Endothelial cell of umbilical vein (primary cell): ENCODE results near the gene TMTC1. TPM values are rescaled to one million over a fixed set of nuclear protein-coding genes. Genes with fewer than 3 reads are reported as not detected.

Experiments used
- BruUV-seq: library from RNA; stranded (reverse); fragments of 400-500 nt; replicated peaks from 2 replicates; lab custom pipeline; 2021; lab: Mats Ljungman, UMichigan
- CTCF ChIA-PET: fragments of 300-600, 350-600 bp; sonication (Branson Sonifier 250); formaldehyde crosslinking; loops from one replicate; lab custom pipeline; 2021; ENCODE audit warnings: antibody characterized with exemption, inconsistent platforms; lab: Charles Lee
- POLR2A ChIA-PET: fragments of 300-600, 350-600 bp; sonication (Branson Sonifier 250); formaldehyde crosslinking; loops from one replicate; lab custom pipeline; 2021; ENCODE audit warnings: antibody characterized with exemption, inconsistent platforms; lab: Charles Lee
- DNase-seq: peaks from one replicate; pipeline ENCODE4 v3.0.0-alpha.2; 2011; ENCODE audit warnings: low read depth, low spot score
- FAIRE-seq: peaks from 2 replicates; lab custom pipeline; 2011; peaks lifted over from hg19 to GRCh38; lab: Jason Lieb, UNC
- H2AFZ ChIP-seq: 2 replicates; pipeline ENCODE4 v1.6.0; 2012; ENCODE audit warnings: low read depth, low read length, control low read depth, inconsistent platforms
- H3K27ac ChIP-seq: 2 replicates; pipeline ENCODE4 v1.5.1; 2011; ENCODE audit warnings: low read depth, mild to moderate bottlenecking, control low read depth, low read length, moderate library complexity; ENCODE audit not compliant: insufficient read depth
- H3K27me3 ChIP-seq, 2 experiments: 2 replicates each; pipeline versions ENCODE4 v1.6.0 to v1.6.1; 2011; ENCODE audit warnings: low read length in 2 of 2, mixed read lengths in 1 of 2; ENCODE audit not compliant: control insufficient read depth in 2 of 2, insufficient read depth in 2 of 2
- H3K36me3 ChIP-seq, 2 experiments: 2 replicates in 1 of 2; 3 replicates in 1 of 2; pipeline ENCODE4 v1.5.1; 2011; ENCODE audit warnings: low read length in 2 of 2, mild to moderate bottlenecking in 1 of 2, moderate library complexity in 1 of 2; ENCODE audit not compliant: control insufficient read depth in 2 of 2, insufficient read depth in 2 of 2; ENCODE audit errors: extremely low read depth in 1 of 2
- H3K4me1 ChIP-seq: 3 replicates; pipeline ENCODE4 v1.5.1; 2011; ENCODE audit warnings: mild to moderate bottlenecking, low read length; ENCODE audit not compliant: control insufficient read depth, insufficient read depth; ENCODE audit errors: extremely low read depth
- H3K4me2 ChIP-seq: 2 replicates; pipeline ENCODE4 v1.6.1; 2011; ENCODE audit warnings: low read length, control low read depth, mixed read lengths; ENCODE audit not compliant: insufficient read depth
- H3K4me3 ChIP-seq, 3 experiments: fragments of 200-600 bp in 1 of 3; sonication (generic), shearing (Covaris generic) in 1 of 3; replicated peaks in 1 of 3; 2 replicates each; pipeline ENCODE4 v1.5.1; 2011 to 2016; ENCODE audit warnings: control low read depth in 3 of 3, low read length in 3 of 3, mild to moderate bottlenecking in 2 of 3, inconsistent platforms in 1 of 3, low read depth in 1 of 3, moderate library complexity in 1 of 3; ENCODE audit not compliant: insufficient read depth in 1 of 3
- H3K79me2 ChIP-seq: 2 replicates; pipeline ENCODE4 v1.6.0; 2012; ENCODE audit warnings: low read length, inconsistent platforms; ENCODE audit not compliant: control insufficient read depth, insufficient read depth
- H3K9ac ChIP-seq: replicated peaks from 2 replicates; pipeline ENCODE3; 2011; ENCODE audit warnings: low read length, control low read depth; ENCODE audit not compliant: insufficient read depth; ENCODE audit errors: extremely low read depth
- H3K9me1 ChIP-seq: replicated peaks from 3 replicates; pipeline ENCODE4 v1.6.0; 2011; ENCODE audit warnings: mild to moderate bottlenecking, low read length; ENCODE audit not compliant: control insufficient read depth, insufficient read depth; ENCODE audit errors: extremely low read depth
- H3K9me3 ChIP-seq: replicated peaks from 2 replicates; pipeline ENCODE4 v1.5.1; 2012; ENCODE audit warnings: low read length, inconsistent platforms; ENCODE audit not compliant: control insufficient read depth, insufficient read depth
- H4K20me1 ChIP-seq: replicated peaks from 2 replicates; pipeline ENCODE3; 2011; ENCODE audit warnings: mild to moderate bottlenecking, low read length; ENCODE audit not compliant: control insufficient read depth, insufficient read depth; ENCODE audit errors: extremely low read depth
- EZH2 ChIP-seq: IDR thresholded peaks from 2 replicates; pipeline ENCODE4 v1.6.1; 2012; ENCODE audit warnings: borderline replicate concordance, low read depth, mild to moderate bottlenecking, moderate library complexity, low read length, inconsistent platforms; ENCODE audit not compliant: severe bottlenecking
- FOS ChIP-seq: IDR thresholded peaks from 2 replicates; pipeline ENCODE4 v1.6.1; 2011; ENCODE audit warnings: mild to moderate bottlenecking, low read length, moderate library complexity, borderline replicate concordance; ENCODE audit not compliant: insufficient read depth
- GATA2 ChIP-seq: IDR thresholded peaks from 2 replicates; pipeline ENCODE4 v1.7.0; 2011; ENCODE audit warnings: low read depth, mild to moderate bottlenecking, moderate library complexity, mixed read lengths, low read length; ENCODE audit not compliant: insufficient read length, insufficient read depth
- JUN ChIP-seq: IDR thresholded peaks from 2 replicates; pipeline ENCODE4 v1.6.1; 2011; ENCODE audit warnings: borderline replicate concordance, low read depth; ENCODE audit not compliant: insufficient read length, insufficient read depth
- MYC ChIP-seq: IDR thresholded peaks from one replicate; pipeline ENCODE4 v1.6.1; 2011; ENCODE audit warnings: mild to moderate bottlenecking, low read depth, low read length
- POLR2A ChIP-seq: IDR thresholded peaks from 2 replicates; pipeline ENCODE4 v1.6.1; 2012; ENCODE audit warnings: low read depth, mild to moderate bottlenecking, control low read depth, low read length
- POLR2AphosphoS5 ChIP-seq: IDR thresholded peaks from 2 replicates; pipeline ENCODE4 v1.6.1; 2012; ENCODE audit warnings: low read depth, mild to moderate bottlenecking, control low read depth, low read length, moderate library complexity; ENCODE audit not compliant: insufficient read depth
- dilution Hi-C: fragments of 300-500 bp; cut with MboI; formaldehyde crosslinking; loops from one replicate; pipeline ENCODE4 v1.15.0; 2019; ENCODE audit warnings: low sequenced_read_pairs; ENCODE audit not compliant: extremely low pct_ligation_motif_present
- intact Hi-C: fragments of 100-400 bp; cut with micrococcal nuclease; formaldehyde crosslinking; loops from one replicate; pipeline ENCODE4 v1.10.0; 2022
- polyA plus RNA-seq, 4 experiments: library from polyadenylated mRNA; depleted of rRNA in 3 of 4; stranded (reverse) in 3 of 4; unstranded in 1 of 4; fragments of >200 nt; gene quantifications; 2 replicates each; pipeline versions ENCODE4 v1.2.1 to v1.2.3, GENCODE V29; 2011 to 2012; ENCODE audit warnings: missing spikeins in 1 of 4
- total RNA-seq: library from RNA; stranded (reverse); gene quantifications from 2 replicates; pipeline ENCODE4 v1.2.3, GENCODE V29; 2021
- TF ChIP-seq, protein P1 (sequence below), 2 donors: IDR thresholded peaks; 1 replicate in 1 of 2; 2 replicates in 1 of 2; pipeline ENCODE4 v1.5.1; 2011; ENCODE audit warnings: low read length in 2 of 2, mild to moderate bottlenecking in 2 of 2, moderate library complexity in 2 of 2, control low read depth in 1 of 2, inconsistent platforms in 1 of 2, low read depth in 1 of 2; ENCODE audit not compliant: insufficient read depth in 1 of 2; ENCODE audit errors: extremely low read depth in 1 of 2
- TF ChIP-seq, protein P2 (sequence below): IDR thresholded peaks from 2 replicates; pipeline ENCODE4 v1.6.1; 2011; ENCODE audit not compliant: insufficient read depth, insufficient read length

The TMTC1 gene
- total and polyA plus RNA-seq, 2 donors (not counting 3 experiments of a cell fraction or from before 2014, with no cell fraction given) = 5.4 to 5.9 TPM

DNA sequence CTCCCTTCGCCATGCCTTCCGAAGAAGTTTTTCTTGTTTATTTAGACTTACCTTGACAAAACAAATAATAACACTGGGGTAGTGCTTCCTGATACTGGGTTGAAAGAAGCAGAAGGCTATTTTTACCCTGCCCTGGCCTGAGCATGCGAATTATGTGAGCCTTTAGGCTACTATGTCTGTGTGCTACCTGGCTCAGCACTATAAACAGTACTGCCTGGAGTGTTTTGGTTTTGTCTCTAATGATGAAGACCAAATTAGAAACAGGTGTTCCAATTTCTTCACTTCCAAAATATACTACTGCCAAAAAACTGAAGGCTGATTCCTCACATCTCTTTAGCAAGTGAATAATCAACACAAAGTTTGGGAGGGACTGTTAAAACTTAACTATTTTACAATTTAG is 278.6 kb downstream of the TMTC1 start:
- Histone ChIP-seq H3K79me2 (no peaks in the 10 kb centered on the region), H3K4me2 (no peak overlapping the region), H3K27ac (no peak overlapping the region), H3K36me3 (no peaks in the 10 kb centered on the region), H2AFZ (no peak overlapping the region), H3K27me3 (no peaks in the 10 kb centered on the region), H3K9me1 (no peaks in the 10 kb centered on the region), H3K4me1 (no peaks in the 10 kb centered on the region), H4K20me1 (no peaks in the 10 kb centered on the region), H3K9me3 (no peaks in the 10 kb centered on the region), H3K4me3 (no peak overlapping the region), H3K9ac (no peak overlapping the region)
- dilution Hi-C loops (no loop called here), intact Hi-C loops (no loop called here)
- no peak for FAIRE-seq
- no peak for DNase-seq
- TF ChIP-seq JUN (no peak), EZH2 (no peak), MYC (no peak), FOS (no peak), GATA2 (no peak), POLR2A (no peak), POLR2AphosphoS5 (no peak)
- TF ChIP-seq, protein P1, sequence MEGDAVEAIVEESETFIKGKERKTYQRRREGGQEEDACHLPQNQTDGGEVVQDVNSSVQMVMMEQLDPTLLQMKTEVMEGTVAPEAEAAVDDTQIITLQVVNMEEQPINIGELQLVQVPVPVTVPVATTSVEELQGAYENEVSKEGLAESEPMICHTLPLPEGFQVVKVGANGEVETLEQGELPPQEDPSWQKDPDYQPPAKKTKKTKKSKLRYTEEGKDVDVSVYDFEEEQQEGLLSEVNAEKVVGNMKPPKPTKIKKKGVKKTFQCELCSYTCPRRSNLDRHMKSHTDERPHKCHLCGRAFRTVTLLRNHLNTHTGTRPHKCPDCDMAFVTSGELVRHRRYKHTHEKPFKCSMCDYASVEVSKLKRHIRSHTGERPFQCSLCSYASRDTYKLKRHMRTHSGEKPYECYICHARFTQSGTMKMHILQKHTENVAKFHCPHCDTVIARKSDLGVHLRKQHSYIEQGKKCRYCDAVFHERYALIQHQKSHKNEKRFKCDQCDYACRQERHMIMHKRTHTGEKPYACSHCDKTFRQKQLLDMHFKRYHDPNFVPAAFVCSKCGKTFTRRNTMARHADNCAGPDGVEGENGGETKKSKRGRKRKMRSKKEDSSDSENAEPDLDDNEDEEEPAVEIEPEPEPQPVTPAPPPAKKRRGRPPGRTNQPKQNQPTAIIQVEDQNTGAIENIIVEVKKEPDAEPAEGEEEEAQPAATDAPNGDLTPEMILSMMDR (IDR thresholded peaks at IDR 0.05; ENCODE audit: extremely low read depth in 1 of 2, insufficient read depth in 1 of 2, low read depth in 1 of 2, low read length in 2 of 2) = no peak
- TF ChIP-seq, protein P2, sequence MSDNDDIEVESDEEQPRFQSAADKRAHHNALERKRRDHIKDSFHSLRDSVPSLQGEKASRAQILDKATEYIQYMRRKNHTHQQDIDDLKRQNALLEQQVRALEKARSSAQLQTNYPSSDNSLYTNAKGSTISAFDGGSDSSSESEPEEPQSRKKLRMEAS = no peak
- BruUV-seq = no TSS peak
- CTCF ChIA-PET = interaction anchor here (2.4 kb wide), 1 partner anchor 15 kb away, joined by 6 read pairs; no protein-coding TSS in a partner anchor
- POLR2A ChIA-PET = no interaction called here
